NB4 (cell line): ENCODE measurements around the gene SPPL2B.
A peak's percentile ranks its signal among the peaks of the same experiment; 100 is the strongest.

Source experiments
- DNase-seq: peaks from one replicate; pipeline ENCODE4 v3.0.0; 2010; ENCODE audit warnings: low read depth
- H3K4me3 ChIP-seq: one replicate; pipeline ENCODE4 v1.5.1; 2011; ENCODE audit warnings: mild to moderate bottlenecking, low read depth, low read length, moderate library complexity
- MYC ChIP-seq: IDR thresholded peaks from 2 replicates; pipeline ENCODE4 v1.6.1; 2011; ENCODE audit warnings: low read depth, low read length
- POLR2A ChIP-seq: IDR thresholded peaks from 2 replicates; pipeline ENCODE4 v1.6.1; 2011; ENCODE audit warnings: mild to moderate bottlenecking; ENCODE audit not compliant: insufficient read length; ENCODE audit errors: extremely low read depth
- TF ChIP-seq, protein P1 (sequence below): IDR thresholded peaks from 2 replicates; pipeline ENCODE4 v1.6.1; 2011; ENCODE audit warnings: low read depth, low read length
- TF ChIP-seq, protein P2 (sequence below): IDR thresholded peaks from one replicate; pipeline ENCODE4 v1.5.1; 2012; ENCODE audit warnings: low read depth, low read length

SPPL2B gene

GRCh38 chr19:2307518-2308012, 20.9 kb upstream of the SPPL2B start:
- no peak overlapping the region for H3K4me3 ChIP-seq
- DNase-seq: no peak
- TF ChIP-seq MYC (no peak), POLR2A (no peak)
- TF ChIP-seq, protein P1, sequence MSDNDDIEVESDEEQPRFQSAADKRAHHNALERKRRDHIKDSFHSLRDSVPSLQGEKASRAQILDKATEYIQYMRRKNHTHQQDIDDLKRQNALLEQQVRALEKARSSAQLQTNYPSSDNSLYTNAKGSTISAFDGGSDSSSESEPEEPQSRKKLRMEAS: no peak
- TF ChIP-seq, protein P2, sequence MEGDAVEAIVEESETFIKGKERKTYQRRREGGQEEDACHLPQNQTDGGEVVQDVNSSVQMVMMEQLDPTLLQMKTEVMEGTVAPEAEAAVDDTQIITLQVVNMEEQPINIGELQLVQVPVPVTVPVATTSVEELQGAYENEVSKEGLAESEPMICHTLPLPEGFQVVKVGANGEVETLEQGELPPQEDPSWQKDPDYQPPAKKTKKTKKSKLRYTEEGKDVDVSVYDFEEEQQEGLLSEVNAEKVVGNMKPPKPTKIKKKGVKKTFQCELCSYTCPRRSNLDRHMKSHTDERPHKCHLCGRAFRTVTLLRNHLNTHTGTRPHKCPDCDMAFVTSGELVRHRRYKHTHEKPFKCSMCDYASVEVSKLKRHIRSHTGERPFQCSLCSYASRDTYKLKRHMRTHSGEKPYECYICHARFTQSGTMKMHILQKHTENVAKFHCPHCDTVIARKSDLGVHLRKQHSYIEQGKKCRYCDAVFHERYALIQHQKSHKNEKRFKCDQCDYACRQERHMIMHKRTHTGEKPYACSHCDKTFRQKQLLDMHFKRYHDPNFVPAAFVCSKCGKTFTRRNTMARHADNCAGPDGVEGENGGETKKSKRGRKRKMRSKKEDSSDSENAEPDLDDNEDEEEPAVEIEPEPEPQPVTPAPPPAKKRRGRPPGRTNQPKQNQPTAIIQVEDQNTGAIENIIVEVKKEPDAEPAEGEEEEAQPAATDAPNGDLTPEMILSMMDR: no peak

DNA sequence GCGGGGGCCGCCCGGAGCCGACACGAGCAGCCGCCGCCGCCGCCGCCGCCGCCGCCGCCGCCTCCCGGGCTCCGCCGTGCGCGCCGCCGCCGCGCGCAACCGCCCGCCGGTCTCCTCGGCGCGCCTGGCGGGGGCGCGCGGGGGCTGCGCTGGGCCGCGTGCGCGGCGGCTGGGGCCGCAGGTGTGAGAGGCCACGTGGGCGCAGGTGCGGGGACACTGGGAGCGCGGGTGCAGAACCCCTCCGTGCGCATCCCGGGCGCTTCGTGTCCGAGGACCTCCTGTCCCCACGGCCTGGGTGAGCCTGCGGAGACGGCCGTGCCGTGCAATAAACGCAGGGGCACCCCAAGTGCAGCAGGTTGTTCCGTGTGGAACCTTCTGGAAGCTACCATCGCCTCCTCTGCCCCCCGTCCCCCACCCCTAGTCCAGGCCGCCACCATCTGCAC, 20.3 kb upstream of the SPPL2B start, which contains the start of gene LINGO3:
Gene LINGO3, minus strand, starts transcription at position 41 of the 443 bp plus-strand sequence. CDS start 16,378 bp downstream, outside the sequence.
- TF ChIP-seq, protein P1: no peak
- TF ChIP-seq POLR2A (no peak), MYC (no peak)
- TF ChIP-seq, protein P2: no peak
- H3K4me3 ChIP-seq: no peak within 1 kb of the TSS
- DNase-seq: no peak

- H3K4me3 ChIP-seq: no peak overlapping the region
- TF ChIP-seq, protein P2: no peak
- TF ChIP-seq MYC: no peak
- TF ChIP-seq, protein P1: no peak
- no peak for TF ChIP-seq POLR2A
- peak; percentile 53 for DNase-seq
Measured at GRCh38 chr19:2309734-2310362, 18.6 kb upstream of the SPPL2B start.

GRCh38 chr19:2311093-2311492, 17.4 kb upstream of the SPPL2B start:
- H3K4me3 ChIP-seq: no peak overlapping the region
- DNase-seq: no peak
- TF ChIP-seq POLR2A (no peak), MYC (no peak)
- TF ChIP-seq, protein P1: no peak
- TF ChIP-seq, protein P2: no peak

DNA sequence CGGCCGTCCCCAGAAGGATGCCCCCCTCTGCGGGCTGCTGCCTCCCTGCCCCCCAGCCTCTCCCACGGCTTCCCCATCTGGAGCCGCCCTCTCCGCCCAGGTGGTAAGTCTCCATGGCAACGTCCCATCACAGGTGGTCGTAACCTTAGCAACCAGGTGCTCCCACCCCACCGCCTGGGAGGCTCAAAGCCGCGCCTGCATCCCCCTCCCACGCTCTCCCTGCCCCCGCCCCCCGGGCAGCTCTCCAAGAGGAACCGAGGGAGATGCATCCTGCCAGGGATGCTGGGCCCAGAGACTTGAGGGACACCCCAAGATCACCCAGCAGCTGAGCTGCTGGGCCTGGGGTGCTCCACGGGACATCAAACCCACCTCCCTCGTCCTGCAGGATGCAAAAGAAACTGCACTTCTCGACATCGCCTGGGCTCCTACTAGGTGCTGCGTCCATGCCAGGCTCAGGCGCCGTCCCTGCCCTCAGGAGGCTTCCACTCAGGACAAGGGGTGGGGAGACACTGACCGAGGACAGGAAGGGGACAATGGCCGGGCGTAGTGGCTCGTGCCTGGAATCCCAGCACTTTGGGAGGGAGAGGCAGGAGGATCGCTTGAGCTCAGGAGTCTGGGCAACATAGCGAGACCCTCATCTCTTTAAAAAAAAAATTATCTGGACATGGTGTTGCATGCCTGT, 15.5 kb upstream of the SPPL2B start:
- TF ChIP-seq POLR2A (no peak), MYC (no peak)
- TF ChIP-seq, protein P2: no peak
- TF ChIP-seq, protein P1: no peak
- no peak overlapping the region for H3K4me3 ChIP-seq
- no peak for DNase-seq
